ENCODE measurements around the gene KLK6.

KLK6 gene

DNA sequence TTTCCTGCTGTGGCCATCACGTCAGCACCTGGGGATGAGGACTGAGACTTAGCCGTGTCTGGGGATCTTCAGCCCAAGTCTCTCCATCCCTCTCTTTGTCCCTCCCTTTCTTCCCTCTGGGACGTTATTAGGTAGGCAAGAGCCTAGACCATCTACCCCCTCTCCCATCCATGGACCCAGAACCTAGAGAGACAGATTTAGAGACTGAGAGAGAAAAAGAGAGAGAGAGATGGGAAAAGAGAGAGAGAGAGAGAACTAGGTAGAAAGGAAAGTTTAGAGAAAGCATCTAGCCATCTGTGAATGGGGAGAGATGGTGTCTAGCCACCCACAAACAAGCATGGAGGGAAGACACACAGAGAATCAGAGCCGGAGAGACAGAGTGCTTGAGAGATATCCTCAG, 58.7 kb downstream of the KLK6 start:
- no peak for DNase-seq (ENCODE audit: low spot score)

- peak; percentile 52 for DNase-seq (ENCODE audit: low spot score)
These were observed 59.9 kb downstream of the KLK6 start for GRCh38 chr19:50909240-50910070.

All from AG08396 (cell line).